Epidermal melanocyte (primary cell): ENCODE results near the gene VWA1.
"Not testable (repeated sequence)": the region's sequence is repeated elsewhere in the genome, so short reads cannot be mapped to it uniquely, and the experiment has no call there.

Experiments
- DNase-seq: peaks from one replicate; pipeline ENCODE4 v3.0.0; 2011; ENCODE audit warnings: low spot score; ENCODE audit not compliant: insufficient read length

The VWA1 gene

GRCh38 chr1:1423245-1423597 lies 12.3 kb upstream of the VWA1 start:
- DNase-seq: peak; percentile 11

DNA sequence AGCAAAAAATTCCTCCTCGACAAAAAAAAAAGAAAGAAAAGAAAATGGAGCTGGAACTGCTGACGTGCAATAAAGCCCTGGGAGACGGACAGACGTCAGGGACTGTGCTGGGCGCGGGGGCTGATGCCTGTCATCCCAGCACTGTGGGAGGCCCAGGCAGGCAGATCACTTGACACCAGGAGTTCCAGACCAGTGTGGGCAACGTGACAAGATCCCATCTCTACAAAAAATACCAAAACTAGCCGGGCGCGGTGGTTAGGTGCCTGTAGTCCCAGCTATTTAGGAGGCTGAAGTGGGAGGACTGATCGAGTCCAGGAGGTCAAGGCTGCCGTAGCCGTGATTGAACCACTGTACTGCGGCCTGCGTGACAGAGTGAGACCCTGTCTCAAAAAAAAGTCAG lies 10.8 kb upstream of the VWA1 start:
- no peak for DNase-seq

GRCh38 chr1:1425426-1425752 lies 10.1 kb upstream of the VWA1 start:
- DNase-seq: peak; percentile 11

- DNase-seq: no peak
Measured at GRCh38 chr1:1425753-1426495, 9.6 kb upstream of the VWA1 start.

GRCh38 chr1:1426496-1427105 lies 8.9 kb upstream of the VWA1 start:
- no peak for DNase-seq

- peak; percentile 44 for DNase-seq
Measured at GRCh38 chr1:1427106-1427819, 8.2 kb upstream of the VWA1 start.

DNA sequence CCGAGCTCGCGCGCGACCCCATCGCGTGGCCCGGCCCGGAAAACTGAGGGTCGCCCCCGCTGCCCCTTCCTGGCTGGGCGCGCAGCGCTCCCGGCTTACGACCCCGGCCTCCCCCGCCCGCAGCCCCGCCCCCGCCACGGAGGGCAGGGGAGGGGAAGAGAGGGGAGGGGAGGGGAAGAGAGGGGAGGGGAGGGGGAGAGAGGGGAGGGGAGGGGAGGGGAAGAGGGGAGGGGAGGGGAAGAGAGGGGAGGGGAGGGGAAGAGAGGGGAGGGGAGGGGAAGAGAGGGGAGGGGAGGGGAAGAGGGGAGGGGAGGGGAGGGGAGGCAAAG lies 7.7 kb upstream of the VWA1 start:
- DNase-seq: peak; percentile 21

DNA sequence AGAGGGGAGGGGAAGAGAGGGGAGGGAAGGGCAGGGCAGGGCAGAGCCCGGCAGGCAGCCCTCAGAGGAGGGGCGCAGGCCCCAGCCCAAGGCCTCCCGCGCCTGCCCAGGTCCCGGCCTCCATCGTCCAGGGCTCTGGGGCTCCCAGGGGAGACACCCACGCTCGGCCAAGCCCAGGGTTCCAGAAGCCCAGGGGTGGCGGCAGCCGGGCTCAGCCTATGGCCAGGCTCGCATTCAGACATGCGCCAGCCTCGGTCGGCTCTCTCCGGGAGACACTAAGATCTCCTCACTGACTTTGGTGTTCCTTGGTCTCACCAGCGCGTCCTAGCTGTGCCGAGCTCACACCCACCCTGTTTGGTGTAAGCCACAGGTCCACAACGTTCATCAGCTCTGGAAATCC lies 7.3 kb upstream of the VWA1 start:
- DNase-seq: no peak

- DNase-seq: not testable (repeated sequence)
Measured at GRCh38 chr1:1428967-1429366, 6.5 kb upstream of the VWA1 start.

- no peak for DNase-seq
Measured at GRCh38 chr1:1429671-1430073, 5.8 kb upstream of the VWA1 start.

- DNase-seq: peak; percentile 47
Measured at GRCh38 chr1:1430114-1430982, 5.1 kb upstream of the VWA1 start.

GRCh38 chr1:1430992-1431844 lies 4.3 kb upstream of the VWA1 start:
- no peak for DNase-seq

- DNase-seq: peak; percentile 16
Measured at GRCh38 chr1:1431845-1432273, 3.6 kb upstream of the VWA1 start.

GRCh38 chr1:1432274-1432950 lies 3.1 kb upstream of the VWA1 start:
- DNase-seq: no peak

GRCh38 chr1:1432951-1433803 lies 2.3 kb upstream of the VWA1 start:
- DNase-seq: peak; percentile 23

- no peak for DNase-seq
Measured at GRCh38 chr1:1433804-1434130, 1.7 kb upstream of the VWA1 start.

DNA sequence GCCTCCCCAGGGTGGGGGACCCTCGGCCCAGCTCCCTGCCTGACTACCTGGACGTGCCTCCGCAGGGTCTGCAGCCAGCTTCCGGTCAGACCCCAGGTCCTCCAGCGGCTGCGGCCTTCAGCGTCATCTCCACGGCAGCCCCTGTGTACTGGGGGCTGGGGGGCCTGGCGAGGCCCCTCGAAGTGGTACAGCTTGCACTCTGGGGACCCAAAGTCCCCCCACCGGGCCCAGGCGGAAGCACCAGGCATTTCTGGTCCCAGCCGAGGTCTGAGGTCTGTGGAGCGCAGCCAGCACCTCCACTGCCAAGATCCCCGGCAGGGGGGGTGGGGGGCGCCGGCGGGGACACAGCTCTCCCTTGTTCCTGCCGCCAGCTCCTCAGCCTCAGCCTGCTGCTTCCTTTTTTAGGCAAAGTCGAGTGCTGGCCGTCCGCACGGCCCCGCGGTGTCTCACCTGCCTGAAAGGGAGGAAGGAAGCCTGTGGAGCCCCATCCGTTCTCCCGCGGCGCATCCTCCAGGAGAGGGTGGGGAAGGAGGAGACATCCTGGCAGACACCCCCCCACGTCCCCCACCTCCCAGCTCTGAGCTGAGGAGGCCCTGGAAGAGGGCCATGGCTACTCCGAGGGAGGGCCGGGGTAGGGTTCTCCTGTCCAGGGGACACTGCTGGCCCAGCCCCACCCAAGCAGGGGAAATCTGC lies 1.2 kb upstream of the VWA1 start:
- DNase-seq: no peak

GRCh38 chr1:1434824-1435105 lies 725 bp upstream of the VWA1 start:
- no peak for DNase-seq

- DNase-seq: peak; percentile 17
Measured at GRCh38 chr1:1435911-1436629, 580 bp downstream of the VWA1 start.
